ENCODE results near the gene HOXB2. TPM values are rescaled to one million over a fixed set of nuclear protein-coding genes. Genes with fewer than 3 reads are reported as not detected.

Gene HOXB2
- total and polyA plus RNA-seq, 9 of the 15 experiments (the other 6 are each of a cell fraction or from before 2014, with no cell fraction given), result 2.1 to 97.7 (median 21.2) TPM

GRCh38 chr17:48500435-48501426, 44.2 kb downstream of the HOXB2 start (continued):
- TF ChIP-seq CEBPB (tag; IDR thresholded peaks at IDR 0.05) (no peak), ZNF655 (CRISPR knock-in tag; IDR thresholded peaks at IDR 0.05) (no peak), SLC30A9 (CRISPR knock-in tag; IDR thresholded peaks at IDR 0.05) (no peak), HDGF (IDR thresholded peaks at IDR 0.05) (peak; percentile 49; the same call in 1 of the 2 replicates), NKRF (IDR thresholded peaks at IDR 0.05; ENCODE audit: borderline replicate concordance) (no peak), CUX1 (CRISPR knock-in tag; IDR thresholded peaks at IDR 0.05) (no peak), ZNF449 (CRISPR knock-in tag; IDR thresholded peaks at IDR 0.05) (no peak), SMAD3 (CRISPR knock-in tag; conservative IDR thresholded peaks at IDR 0.05) (no peak), ETS1 (conservative IDR thresholded peaks at IDR 0.05; ENCODE audit: control insufficient read depth, low read depth, low read length) (0 out of 2 replicates have a peak, but pooled peaks have one; percentile 45), NFXL1 (CRISPR knock-in tag; IDR thresholded peaks at IDR 0.05) (no peak)
- TF ChIP-seq, protein P1, sequence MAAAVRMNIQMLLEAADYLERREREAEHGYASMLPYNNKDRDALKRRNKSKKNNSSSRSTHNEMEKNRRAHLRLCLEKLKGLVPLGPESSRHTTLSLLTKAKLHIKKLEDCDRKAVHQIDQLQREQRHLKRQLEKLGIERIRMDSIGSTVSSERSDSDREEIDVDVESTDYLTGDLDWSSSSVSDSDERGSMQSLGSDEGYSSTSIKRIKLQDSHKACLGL (CRISPR knock-in tag; IDR thresholded peaks at IDR 0.05; ENCODE audit: borderline replicate concordance, poor library complexity, severe bottlenecking), result no peak
